Uterus (tissue), 4 donors: Measurements from ENCODE around the gene LIFR. TPM values are rescaled to one million over a fixed set of nuclear protein-coding genes. Genes with fewer than 3 reads are reported as not detected.

Source experiments
- DNase-seq, 2 donors: peaks; one replicate each; pipeline ENCODE4 v3.0.0-alpha.2; 2019 to 2020
- H3K27ac ChIP-seq, 2 donors: fragments of 200-600 bp; sonication (generic); 1 replicate in 1 of 2; 2 replicates in 1 of 2; pipeline ENCODE4 v1.5.1; 2016 to 2018
- H3K27me3 ChIP-seq, 2 donors: fragments of 200-600 bp; sonication (generic); one replicate each; pipeline ENCODE4 v1.5.1; 2018 to 2019; ENCODE audit warnings: control low read depth in 1 of 2
- H3K36me3 ChIP-seq, 2 donors: fragments of 200-600 bp; sonication (generic); one replicate each; pipeline ENCODE4 v1.5.1; 2019; ENCODE audit warnings: control low read depth in 1 of 2
- H3K4me1 ChIP-seq, 2 donors: fragments of 200-600 bp; sonication (generic); one replicate each; pipeline ENCODE4 v1.5.1; 2018 to 2019; ENCODE audit warnings: control low read depth in 1 of 2
- H3K4me3 ChIP-seq, 2 donors: fragments of 200-600 bp; sonication (generic); 1 replicate in 1 of 2; 2 replicates in 1 of 2; pipeline ENCODE4 v1.5.1; 2018 to 2019; ENCODE audit warnings: mild to moderate bottlenecking in 1 of 2
- H3K9me3 ChIP-seq, 2 donors: fragments of 200-600 bp; sonication (generic); one replicate each; pipeline ENCODE4 v1.5.1; 2019; ENCODE audit warnings: control low read depth in 1 of 2
- CTCF ChIP-seq, 4 experiments: fragments of 200-600 bp in 2 of 4; fragments of 450-650 bp in 2 of 4; sonication (generic) in 2 of 4; IDR thresholded peaks; one replicate each; pipeline ENCODE4 v1.5.1; 2016 to 2019; ENCODE audit warnings: antibody characterized with exemption in 4 of 4, mild to moderate bottlenecking in 2 of 4, moderate library complexity in 1 of 4
- POLR2A ChIP-seq, 2 donors: fragments of 450-650 bp; IDR thresholded peaks; one replicate each; pipeline ENCODE4 v1.6.1; 2016; ENCODE audit warnings: antibody characterized with exemption in 2 of 2, mild to moderate bottlenecking in 1 of 2, moderate library complexity in 1 of 2
- intact Hi-C: fragments of 100-400 bp; cut with DNase I; formaldehyde crosslinking; loops from one replicate; pipeline ENCODE4 v1.15.1; 2023; ENCODE audit warnings: low total_unique reads
- total RNA-seq, 4 donors: library from RNA; depleted of rRNA in 3 of 4; stranded (reverse); fragments of >200 nt in 3 of 4; gene quantifications; one replicate each; pipeline versions ENCODE4 v1.1.0 to v1.2.4, GENCODE V29; 2014 to 2023
- donor health status: DM: yes; HTN: yes; CAD: no.

LIFR gene
- total RNA-seq, 4 donors from 2014 or later: 141 to 310 (median 232) TPM

- H3K27me3 ChIP-seq: no peaks in the 10 kb centered on the region
- no peaks in the 10 kb centered on the region for H3K4me1 ChIP-seq
- H3K4me3 ChIP-seq: no peak overlapping the region
- DNase-seq: no peak
- no peak for TF ChIP-seq POLR2A (IDR thresholded peaks at IDR 0.05)
- TF ChIP-seq CTCF (IDR thresholded peaks at IDR 0.05): no peak
- H3K36me3 ChIP-seq: no peaks in the 10 kb centered on the region
- intact Hi-C loops: no loop called here
- H3K27ac ChIP-seq: no peak overlapping the region
- H3K9me3 ChIP-seq: no peaks in the 10 kb centered on the region
Measured at GRCh38 chr5:38579105-38579504, 22.7 kb upstream of the LIFR start.

GRCh38 chr5:38576961-38577684 lies 20.7 kb upstream of the LIFR start:
- TF ChIP-seq CTCF (IDR thresholded peaks at IDR 0.05) (no peak), POLR2A (IDR thresholded peaks at IDR 0.05) (no peak)
- no peak for DNase-seq
- intact Hi-C loops: no loop called here
- Histone ChIP-seq H3K4me1 (no peaks in the 10 kb centered on the region), H3K36me3 (no peaks in the 10 kb centered on the region), H3K9me3 (no peaks in the 10 kb centered on the region), H3K27ac (no peak overlapping the region), H3K27me3 (no peaks in the 10 kb centered on the region), H3K4me3 (no peak overlapping the region)

GRCh38 chr5:38576442-38576841 lies 20.0 kb upstream of the LIFR start:
- H3K9me3 ChIP-seq: no peaks in the 10 kb centered on the region
- no peak overlapping the region for H3K27ac ChIP-seq
- no peaks in the 10 kb centered on the region for H3K27me3 ChIP-seq
- no peak for DNase-seq
- no peak overlapping the region for H3K4me3 ChIP-seq
- no peaks in the 10 kb centered on the region for H3K36me3 ChIP-seq
- intact Hi-C loops: no loop called here
- TF ChIP-seq CTCF (IDR thresholded peaks at IDR 0.05): no peak
- no peak for TF ChIP-seq POLR2A (IDR thresholded peaks at IDR 0.05)
- H3K4me1 ChIP-seq: no peaks in the 10 kb centered on the region

- Histone ChIP-seq H3K36me3 (no peaks in the 10 kb centered on the region), H3K9me3 (no peaks in the 10 kb centered on the region), H3K4me1 (no peaks in the 10 kb centered on the region), H3K27me3 (no peaks in the 10 kb centered on the region), H3K4me3 (no peak overlapping the region), H3K27ac (no peak overlapping the region)
- TF ChIP-seq CTCF (IDR thresholded peaks at IDR 0.05) (no peak), POLR2A (IDR thresholded peaks at IDR 0.05) (no peak)
- intact Hi-C loops: no loop called here
- DNase-seq: no peak
Measured at GRCh38 chr5:38575476-38575875, 19.0 kb upstream of the LIFR start.

GRCh38 chr5:38574009-38574408 lies 17.6 kb upstream of the LIFR start:
- no peak for TF ChIP-seq POLR2A (IDR thresholded peaks at IDR 0.05)
- no peak for TF ChIP-seq CTCF (IDR thresholded peaks at IDR 0.05)
- H3K27ac ChIP-seq: no peak overlapping the region

More at GRCh38 chr5:38574009-38574408, 17.6 kb upstream of the LIFR start:
- Histone ChIP-seq H3K9me3 (no peaks in the 10 kb centered on the region), H3K4me1 (no peaks in the 10 kb centered on the region), H3K4me3 (no peak overlapping the region), H3K27me3 (no peaks in the 10 kb centered on the region), H3K36me3 (no peaks in the 10 kb centered on the region)
- no peak for DNase-seq
- intact Hi-C loops: no loop called here
